Tibial nerve (tissue), 4 donors: ENCODE results near the gene CCNDBP1.

Experiments
- CTCF ChIP-seq, 5 experiments: fragments of 200-600 bp in 3 of 5; fragments of 450-650 bp in 2 of 5; sonication (generic) in 3 of 5; IDR thresholded peaks; one replicate each; pipeline ENCODE4 v1.5.1; 2016 to 2019; ENCODE audit warnings: antibody characterized with exemption in 5 of 5, mild to moderate bottlenecking in 3 of 5, moderate library complexity in 2 of 5
- EP300 ChIP-seq, 2 donors: sonication (generic); formaldehyde crosslinking; IDR thresholded peaks; one replicate each; pipeline ENCODE4 v1.6.1; 2017; ENCODE audit warnings: antibody characterized with exemption in 2 of 2, mild to moderate bottlenecking in 1 of 2

GRCh38 chr15:43221422-43221821, 36.2 kb downstream of the CCNDBP1 start:
- no peak for TF ChIP-seq CTCF (IDR thresholded peaks at IDR 0.05)
- TF ChIP-seq EP300 (IDR thresholded peaks at IDR 0.05): no peak
